22Rv1 (cell line): ENCODE results near the gene PTRHD1.

Experiments used
- CTCF ChIP-seq: fragments of 450-650 bp; IDR thresholded peaks from 2 replicates; pipeline ENCODE4 v1.5.1; 2017; ENCODE audit warnings: mild to moderate bottlenecking
- ZFX ChIP-seq: fragments of 450-650 bp; IDR thresholded peaks from 2 replicates; pipeline ENCODE4 v1.6.1; 2017; ENCODE audit warnings: antibody characterized with exemption, borderline replicate concordance

GRCh38 chr2:24820175-24820513, 27.0 kb upstream of the PTRHD1 start:
- TF ChIP-seq CTCF (no peak), ZFX (no peak)
